ENCODE results near the gene LIX1L.
A peak's percentile ranks its signal among the peaks of the same experiment; 100 is the strongest.

The LIX1L gene

GRCh38 chr1:145985502-145986439 lies 28.0 kb upstream of the LIX1L start:
- no peak for DNase-seq (ENCODE audit: low read depth)

- DNase-seq (ENCODE audit: low read depth), result no peak
These were observed 27.3 kb upstream of the LIX1L start for GRCh38 chr1:145985129-145985501.

GRCh38 chr1:145983960-145984830 lies 26.4 kb upstream of the LIX1L start:
- DNase-seq (ENCODE audit: low read depth), result no peak

- DNase-seq (ENCODE audit: low read depth), result no peak
These were observed 25.4 kb upstream of the LIX1L start for GRCh38 chr1:145983206-145983675.

GRCh38 chr1:145982010-145982723 lies 24.4 kb upstream of the LIX1L start:
- DNase-seq (ENCODE audit: low read depth), result no peak

- no peak for DNase-seq (ENCODE audit: low read depth)
These were observed 22.7 kb upstream of the LIX1L start for GRCh38 chr1:145980457-145980994.

GRCh38 chr1:145979746-145980456 lies 22.1 kb upstream of the LIX1L start:
- no peak for DNase-seq (ENCODE audit: low read depth)

GRCh38 chr1:145978854-145979745 lies 21.3 kb upstream of the LIX1L start:
- peak; percentile 75 for DNase-seq (ENCODE audit: low read depth)

GRCh38 chr1:145978471-145978853 lies 20.6 kb upstream of the LIX1L start:
- DNase-seq (ENCODE audit: low read depth), result no peak

- DNase-seq (ENCODE audit: low read depth), result peak; percentile 52
These were observed 20.0 kb upstream of the LIX1L start for GRCh38 chr1:145977486-145978470.

- no peak for DNase-seq (ENCODE audit: low read depth)
These were observed 19.2 kb upstream of the LIX1L start for GRCh38 chr1:145977016-145977415.

GRCh38 chr1:145975216-145975615 lies 17.4 kb upstream of the LIX1L start:
- DNase-seq (ENCODE audit: low read depth), result no peak

- no peak for DNase-seq (ENCODE audit: low read depth)
These were observed 16.9 kb upstream of the LIX1L start for GRCh38 chr1:145974721-145975120.

- no peak for DNase-seq (ENCODE audit: low read depth)
These were observed 14.8 kb upstream of the LIX1L start for GRCh38 chr1:145972580-145972979.

GRCh38 chr1:145967288-145967687 lies 9.5 kb upstream of the LIX1L start:
- DNase-seq (ENCODE audit: low read depth), result no peak

- no peak for DNase-seq (ENCODE audit: low read depth)
These were observed 7.4 kb upstream of the LIX1L start for GRCh38 chr1:145965119-145965744.

GRCh38 chr1:145964328-145965118 lies 6.7 kb upstream of the LIX1L start, which contains the start of the genes ANKRD34A and POLR3GL:
ANKRD34A (minus strand) TSS chr1:145964575; CDS start chr1:145961759, 2,816 bp downstream.
POLR3GL (plus strand) TSS chr1:145964690; CDS start chr1:145974866, 10,176 bp downstream.
- peak; percentile 89 for DNase-seq (ENCODE audit: low read depth)

All from T-helper 22 cell (primary cell).